KBM-7 (cell line): ENCODE measurements around the gene DMBX1.
A peak's percentile ranks its signal among the peaks of the same experiment; 100 is the strongest.

Source experiments
- DNase-seq: peaks from one replicate; pipeline ENCODE4 v3.0.0-alpha.2; 2015
- in situ Hi-C: fragments of 300-500 bp; cut with MboI; formaldehyde crosslinking; loops from 2 replicates; pipeline ENCODE4 v1.14.3; 2020; ENCODE audit warnings: low sequenced_read_pairs, low pct_unique_long_range_greater_than_20kb, mixed read lengths

DMBX1 gene

GRCh38 chr1:46479744-46480350 lies 9.8 kb upstream of the DMBX1 start:
- in situ Hi-C loops: no loop called here
- DNase-seq: no peak

GRCh38 chr1:46480959-46481646 lies 8.5 kb upstream of the DMBX1 start:
- peak; percentile 42 for DNase-seq
- in situ Hi-C loops: no loop called here

GRCh38 chr1:46481961-46482360 lies 7.7 kb upstream of the DMBX1 start:
- in situ Hi-C loops: no loop called here
- DNase-seq: no peak

- no peak for DNase-seq
- in situ Hi-C loops: no loop called here
These were observed 6.0 kb upstream of the DMBX1 start for GRCh38 chr1:46483589-46483988.

GRCh38 chr1:46484783-46485490 lies 4.7 kb upstream of the DMBX1 start:
- in situ Hi-C loops: no loop called here
- no peak for DNase-seq

GRCh38 chr1:46485564-46486431 lies 3.8 kb upstream of the DMBX1 start:
- in situ Hi-C loops: no loop called here
- DNase-seq: no peak

GRCh38 chr1:46486432-46487015 lies 3.1 kb upstream of the DMBX1 start:
- DNase-seq: no peak
- in situ Hi-C loops: no loop called here

- peak; percentile 54 for DNase-seq
- in situ Hi-C loops: no loop called here
These were observed 1.8 kb upstream of the DMBX1 start for GRCh38 chr1:46487818-46488218.

- DNase-seq: no peak
- in situ Hi-C loops: no loop called here
These were observed 1.1 kb upstream of the DMBX1 start for GRCh38 chr1:46488343-46489168.

GRCh38 chr1:46489169-46489637 lies 433 bp upstream of the DMBX1 start:
- in situ Hi-C loops: no loop called here

GRCh38 chr1:46490406-46490655 lies 695 bp downstream of the DMBX1 start:
- in situ Hi-C loops: no loop called here
- no peak for DNase-seq

More at GRCh38 chr1:46489169-46489637, 433 bp upstream of the DMBX1 start:
- no peak for DNase-seq

- DNase-seq: peak; percentile 26
- in situ Hi-C loops: no loop called here
These were observed 1.2 kb downstream of the DMBX1 start for GRCh38 chr1:46490656-46491442.

GRCh38 chr1:46491443-46492268 lies 2.0 kb downstream of the DMBX1 start:
- in situ Hi-C loops: no loop called here
- DNase-seq: peak; percentile 16

- no peak for DNase-seq
- in situ Hi-C loops: no loop called here
These were observed 2.7 kb downstream of the DMBX1 start for GRCh38 chr1:46492269-46492853.

- in situ Hi-C loops: no loop called here
- no peak for DNase-seq
These were observed 3.2 kb downstream of the DMBX1 start for GRCh38 chr1:46492871-46493270.

GRCh38 chr1:46493316-46494032 lies 3.8 kb downstream of the DMBX1 start:
- in situ Hi-C loops: no loop called here
- no peak for DNase-seq
